ENCODE data around the gene AQP6.
A peak's percentile ranks its signal among the peaks of the same experiment; 100 is the strongest.
"Not testable (repeated sequence)": the region's sequence is repeated elsewhere in the genome, so short reads cannot be mapped to it uniquely, and the experiment has no call there.

AQP6 gene

DNA sequence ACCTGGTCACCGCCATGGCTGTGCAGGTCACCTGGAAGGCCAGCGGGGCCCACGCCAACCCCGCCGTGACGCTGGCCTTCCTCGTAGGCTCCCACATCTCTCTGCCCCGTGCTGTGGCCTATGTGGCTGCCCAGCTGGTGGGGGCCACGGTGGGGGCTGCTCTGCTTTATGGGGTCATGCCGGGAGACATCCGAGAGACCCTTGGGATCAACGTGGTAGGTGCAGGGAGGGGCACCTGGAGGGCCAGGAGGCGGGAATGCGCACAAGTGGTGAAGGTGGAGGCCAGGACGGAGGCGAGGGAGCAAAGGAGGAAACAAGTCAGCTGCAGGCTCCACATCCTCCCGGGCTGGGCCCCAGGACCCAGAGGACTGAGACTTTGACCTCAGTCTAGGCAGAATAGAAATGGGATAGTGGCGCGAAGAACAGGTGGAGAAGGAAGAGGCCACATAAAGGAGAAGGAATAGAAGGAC, 649 bp downstream of the AQP6 start:
- no peak for DNase-seq

- no peak for DNase-seq
These were observed 1.5 kb downstream of the AQP6 start for GRCh38 chr12:49974231-49974675.

DNA sequence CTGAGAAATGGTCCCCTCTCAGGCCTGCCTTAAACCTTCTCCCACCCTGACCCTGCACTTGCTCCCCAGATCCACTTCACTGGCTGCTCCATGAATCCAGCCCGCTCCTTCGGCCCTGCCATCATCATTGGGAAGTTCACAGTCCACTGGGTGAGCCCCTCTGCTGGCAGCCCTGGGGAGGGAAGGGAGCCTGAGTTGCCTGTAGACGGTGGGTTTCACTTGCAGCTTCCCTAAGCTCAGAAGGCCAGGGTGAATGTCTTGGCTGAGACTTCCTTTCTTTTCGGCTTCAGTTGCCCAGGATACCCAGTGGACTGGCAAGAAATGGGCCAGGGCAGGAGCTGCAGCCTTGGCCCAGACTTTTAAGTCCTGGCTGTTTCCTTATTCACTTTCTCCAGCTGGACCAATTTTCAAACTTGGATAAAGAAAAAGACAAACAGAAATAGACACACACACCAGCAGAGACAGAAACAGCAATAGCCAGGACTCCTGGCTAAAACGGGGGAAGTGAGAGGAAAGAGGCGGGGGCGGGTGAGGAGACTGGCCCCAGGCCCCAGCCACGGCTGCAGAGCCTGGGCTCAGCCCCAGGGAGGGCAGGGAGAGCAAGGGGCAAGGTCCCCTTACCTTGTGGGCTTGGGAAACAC, 2.0 kb downstream of the AQP6 start:
- DNase-seq, result no peak

GRCh38 chr12:49975318-49975761, 2.6 kb downstream of the AQP6 start:
- no peak for DNase-seq

DNA sequence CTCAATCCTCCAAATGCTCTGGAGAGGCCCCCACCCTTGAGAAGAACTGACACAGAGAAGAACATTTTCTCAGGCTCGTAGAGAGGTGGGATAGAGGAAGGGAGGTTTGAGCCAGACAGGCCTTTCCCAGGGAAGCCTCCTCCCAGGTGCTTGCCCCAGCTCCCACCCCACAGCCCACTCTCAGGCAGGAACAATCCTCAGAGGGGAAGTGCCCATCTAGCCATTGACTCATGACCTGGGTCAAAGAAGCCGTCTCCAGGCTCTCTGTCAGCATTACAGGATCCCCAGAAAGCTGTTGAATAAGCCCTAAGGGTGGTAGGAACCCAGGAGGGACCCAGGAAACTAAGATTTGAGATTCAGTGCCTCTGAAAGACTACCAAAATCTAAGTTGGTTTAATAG, 3.8 kb downstream of the AQP6 start:
- no peak for DNase-seq

- no peak for DNase-seq
These were observed 5.4 kb downstream of the AQP6 start for GRCh38 chr12:49978125-49978524.

DNA sequence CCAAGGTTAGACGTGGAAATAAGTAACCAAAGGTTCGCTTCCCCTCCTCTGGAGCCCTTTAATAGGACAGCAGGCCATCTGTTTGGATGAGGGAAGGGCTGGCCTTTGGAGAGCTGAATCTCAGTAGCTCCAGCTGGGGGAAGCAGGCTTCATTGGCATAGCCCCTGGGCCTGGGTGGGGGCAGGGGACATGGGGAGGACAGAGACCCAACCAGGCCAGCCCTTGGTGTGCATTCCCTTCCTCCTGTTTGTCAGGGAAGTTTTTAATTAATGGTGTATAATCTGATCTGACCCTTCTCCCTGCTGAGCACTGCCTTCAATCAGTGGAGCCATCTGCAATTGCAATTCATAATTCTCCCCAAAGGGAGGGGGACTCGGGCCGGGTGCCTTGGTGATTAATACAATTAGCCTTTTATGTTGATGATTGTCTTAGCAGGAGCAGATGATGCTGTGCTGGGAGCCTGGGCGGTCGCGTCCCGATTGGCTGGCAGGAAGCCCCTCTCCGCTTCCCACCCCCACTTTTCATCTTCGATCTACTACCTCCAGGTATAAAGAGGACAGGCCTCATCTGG, 6.4 kb downstream of the AQP6 start:
- DNase-seq, result no peak

- DNase-seq, result no peak
These were observed 7.0 kb downstream of the AQP6 start for GRCh38 chr12:49979791-49980190.

GRCh38 chr12:49980501-49981349, 8.0 kb downstream of the AQP6 start:
- DNase-seq, result no peak

DNA sequence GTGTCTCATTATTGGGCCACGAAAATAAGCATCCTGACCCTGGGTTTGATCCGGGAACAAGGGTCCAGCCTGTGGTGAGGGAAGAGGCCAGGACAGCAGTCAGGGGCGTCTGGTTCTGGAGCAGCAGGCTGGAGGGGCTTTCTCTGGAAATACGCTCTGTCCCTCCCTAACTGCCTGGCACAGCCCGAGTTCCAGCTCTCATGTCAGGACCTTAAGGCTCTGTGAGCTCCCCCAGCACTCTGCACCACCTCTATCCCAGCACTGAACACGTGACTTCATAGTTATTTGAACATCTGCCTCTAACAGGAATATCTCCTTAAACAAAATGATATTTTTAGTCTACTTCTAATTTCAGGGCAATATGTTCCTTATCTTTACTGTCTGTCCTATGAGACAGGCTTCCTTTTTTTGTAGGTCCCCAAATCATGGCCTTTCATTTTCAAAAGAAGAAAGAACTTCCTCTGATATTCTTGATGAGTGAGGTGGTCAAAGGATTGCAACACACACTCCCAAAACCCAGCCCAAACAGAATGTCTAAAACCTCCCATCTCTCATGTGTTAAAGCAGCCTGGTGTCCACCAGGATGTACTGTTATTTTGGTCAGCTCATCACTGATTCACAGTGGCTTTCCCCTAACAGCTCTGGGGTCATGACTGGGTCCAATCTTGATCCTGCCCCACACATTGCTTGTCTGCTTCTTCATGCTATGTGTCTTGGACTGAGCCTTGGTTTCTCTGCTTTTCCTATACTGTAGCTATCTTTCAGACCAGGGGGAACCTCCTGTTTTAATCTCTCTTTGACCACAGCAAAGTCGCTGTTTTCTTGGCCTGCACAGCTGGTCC, 9.7 kb downstream of the AQP6 start:
- no peak for DNase-seq

- DNase-seq, result peak; percentile 83
These were observed 11.1 kb downstream of the AQP6 start for GRCh38 chr12:49983892-49984291.

DNA sequence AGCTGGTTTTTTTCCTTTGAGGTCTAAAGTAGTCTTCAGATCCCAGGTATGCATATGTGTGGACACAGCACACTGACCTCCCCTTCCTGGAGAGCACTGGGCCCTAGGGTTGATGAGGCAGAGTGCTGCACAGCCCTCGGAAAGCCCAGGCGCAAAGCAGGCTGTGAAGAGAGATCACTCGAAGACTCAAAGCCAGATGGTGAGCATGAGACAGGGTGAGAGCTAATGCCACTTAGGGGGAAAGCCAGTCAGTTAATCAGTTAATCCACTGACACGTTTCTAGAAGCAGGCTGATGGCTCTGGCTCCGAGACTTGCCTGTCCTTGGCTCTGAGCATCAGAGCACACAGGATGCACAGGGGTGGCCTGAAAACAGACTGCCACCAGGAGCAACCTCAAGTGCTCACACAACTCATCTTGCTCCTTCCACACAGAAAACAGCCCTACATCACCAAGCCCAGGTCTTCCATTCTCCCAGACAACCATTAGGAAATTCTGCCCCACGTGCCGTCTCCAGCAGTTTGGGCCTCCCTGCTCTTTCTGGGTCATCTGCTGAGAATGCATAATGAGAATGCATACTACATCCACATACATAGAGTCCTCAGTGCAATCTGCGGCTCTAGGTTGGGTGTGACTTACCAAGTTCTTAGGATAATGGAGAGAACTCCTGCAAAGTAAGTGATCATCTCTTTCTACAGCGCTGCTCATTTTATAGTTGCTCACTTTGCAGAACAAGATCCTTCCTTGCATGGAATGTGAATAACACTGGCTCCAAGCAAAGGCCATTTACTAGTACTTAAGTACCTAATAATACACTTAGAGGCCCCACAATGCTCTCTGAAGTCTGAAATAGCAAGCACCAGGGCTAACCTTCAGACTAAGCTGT, 12.0 kb downstream of the AQP6 start:
- peak; percentile 36 for DNase-seq

DNA sequence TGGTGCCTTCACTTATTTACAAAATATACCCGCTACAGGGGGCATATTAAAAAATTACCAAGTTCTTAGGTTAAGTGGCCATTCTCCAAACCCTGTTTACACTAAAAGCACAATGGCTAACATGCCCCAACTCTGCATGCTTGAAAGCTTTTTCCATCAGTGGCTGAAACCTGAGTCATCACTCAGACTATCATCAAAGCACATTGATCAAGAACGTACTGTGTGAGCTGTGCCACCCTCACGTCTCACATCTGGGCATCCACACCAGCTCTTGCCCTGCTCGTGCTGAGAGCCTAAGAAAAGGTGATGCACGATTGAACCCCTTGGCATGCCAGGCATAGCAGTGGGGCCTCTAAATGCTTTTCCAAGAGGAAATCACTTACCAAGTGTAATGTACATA, 13.2 kb downstream of the AQP6 start:
- DNase-seq, result peak; percentile 72

GRCh38 chr12:49986476-49986875, 13.7 kb downstream of the AQP6 start:
- not testable (repeated sequence) for DNase-seq

GRCh38 chr12:49987625-49988303, 15.0 kb downstream of the AQP6 start:
- DNase-seq, result peak; percentile 83

DNA sequence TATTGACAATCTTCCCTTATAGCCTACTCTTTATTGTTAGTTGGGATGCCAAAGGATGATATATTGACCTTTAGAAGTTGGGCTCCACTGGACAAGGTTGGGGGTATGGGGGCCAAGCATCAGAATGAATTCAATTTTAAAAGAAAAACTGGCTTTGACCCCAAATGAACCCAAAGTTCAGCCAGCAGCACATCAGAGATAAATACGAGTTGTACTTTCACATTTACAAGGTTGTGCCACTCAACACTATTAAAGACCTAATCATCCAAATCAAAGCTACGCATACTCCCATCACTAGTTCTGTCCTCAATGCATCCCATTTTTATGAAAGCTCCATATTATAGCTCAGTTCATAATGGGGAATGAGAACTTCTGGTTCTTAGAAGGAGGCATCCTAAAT, 16.7 kb downstream of the AQP6 start:
- not testable (repeated sequence) for DNase-seq

DNA sequence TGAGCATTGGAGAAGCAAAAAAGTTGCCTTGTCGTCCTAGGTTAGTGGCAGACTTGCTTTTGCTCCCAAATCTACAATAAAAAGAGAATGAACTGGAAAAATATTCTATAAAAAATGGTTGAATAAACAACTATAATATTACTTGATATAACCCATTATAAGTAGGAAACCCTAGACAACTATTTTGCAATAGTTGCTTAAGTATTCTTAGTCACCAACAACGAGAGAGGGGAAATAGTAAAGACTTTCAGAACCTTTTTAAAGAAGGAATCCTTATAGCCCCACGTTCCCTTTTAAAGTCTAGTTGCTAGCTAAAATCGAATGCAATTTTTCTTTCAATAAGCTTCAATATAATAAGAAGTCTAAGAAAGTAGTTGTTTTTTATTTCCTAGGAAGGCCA, 17.5 kb downstream of the AQP6 start:
- DNase-seq, result no peak

DNA sequence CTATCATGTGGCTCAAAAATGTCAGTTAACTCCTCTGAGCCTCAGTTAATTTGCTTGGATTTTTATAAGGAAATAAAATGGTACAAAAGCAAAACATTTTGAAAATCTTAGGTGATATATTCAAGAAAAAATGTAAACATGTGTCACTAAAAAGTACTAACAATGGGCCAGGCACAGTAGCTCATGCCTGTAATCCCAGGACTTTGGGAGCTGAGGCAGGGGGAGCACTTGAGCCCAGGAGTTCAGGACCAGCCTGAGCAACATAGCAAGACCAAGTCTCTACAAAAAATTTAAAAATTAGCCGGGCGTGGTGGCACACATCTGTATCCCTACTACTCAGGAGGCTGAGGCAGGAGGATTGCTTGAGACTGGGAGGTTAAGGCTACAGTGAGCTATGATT, 25.7 kb downstream of the AQP6 start:
- DNase-seq, result no peak

DNA sequence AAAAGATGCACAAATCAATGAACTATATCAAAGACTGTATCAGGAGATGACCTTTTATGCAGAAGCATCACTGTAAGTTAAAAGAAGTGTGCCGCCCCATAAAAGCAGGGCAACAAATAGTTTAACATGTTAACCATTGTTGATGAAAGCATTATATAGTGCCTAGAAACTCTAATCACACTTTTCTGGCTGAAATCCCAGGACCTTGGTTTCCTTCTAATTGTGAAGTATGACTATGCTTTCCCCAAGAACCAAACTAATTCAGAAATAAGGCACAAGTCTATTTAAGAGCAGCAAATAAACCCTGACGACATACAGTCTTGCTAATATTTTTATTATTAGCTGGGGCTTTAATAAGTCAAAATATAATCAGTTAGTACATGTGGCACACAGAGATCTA, 30.8 kb downstream of the AQP6 start:
- no peak for DNase-seq

DNA sequence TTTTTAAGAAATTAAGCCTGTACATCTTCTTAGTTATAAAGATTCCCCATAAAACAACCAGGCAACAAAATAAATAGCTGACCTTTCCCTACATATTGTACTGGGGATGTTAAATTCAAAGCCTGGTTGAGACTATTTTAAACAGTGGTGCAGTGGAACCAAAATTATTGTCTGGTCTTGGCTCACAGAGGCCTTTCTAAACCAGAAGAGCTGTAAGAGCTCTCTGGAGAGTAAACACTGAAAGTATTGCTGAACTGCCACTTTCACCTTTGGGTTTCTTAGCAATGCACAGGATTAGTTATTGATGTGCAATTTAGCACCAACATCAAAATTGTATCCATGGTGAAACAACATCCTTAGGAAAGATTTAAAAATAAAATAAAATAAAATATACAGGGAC, 31.9 kb downstream of the AQP6 start:
- peak; percentile 11 for DNase-seq

DNA sequence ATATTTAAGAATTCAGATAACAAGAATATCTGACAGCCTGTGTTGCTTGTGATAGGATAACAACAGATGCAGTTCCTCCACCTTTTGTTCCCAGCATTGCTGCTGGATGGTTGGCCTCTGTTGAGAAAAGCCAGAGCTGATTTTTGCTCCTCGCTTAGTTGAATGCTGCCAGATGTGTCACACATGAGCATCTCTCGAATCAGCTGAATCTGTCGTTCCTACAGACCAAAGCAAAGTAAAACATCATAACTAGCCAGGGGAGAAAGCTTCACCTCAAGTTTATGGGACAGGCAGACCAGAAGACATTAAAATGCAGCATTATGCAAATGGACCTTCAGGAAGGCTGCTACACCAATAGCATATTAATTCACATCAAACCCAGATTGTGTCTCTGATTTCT, 32.4 kb downstream of the AQP6 start:
- DNase-seq, result no peak
